ENCODE data around the gene CMSS1. TPM values are rescaled to one million over a fixed set of nuclear protein-coding genes. Genes with fewer than 3 reads are reported as not detected.

Gene CMSS1
- total RNA-seq, 1 experiment from 2014 or later: 98.6 TPM

DNA sequence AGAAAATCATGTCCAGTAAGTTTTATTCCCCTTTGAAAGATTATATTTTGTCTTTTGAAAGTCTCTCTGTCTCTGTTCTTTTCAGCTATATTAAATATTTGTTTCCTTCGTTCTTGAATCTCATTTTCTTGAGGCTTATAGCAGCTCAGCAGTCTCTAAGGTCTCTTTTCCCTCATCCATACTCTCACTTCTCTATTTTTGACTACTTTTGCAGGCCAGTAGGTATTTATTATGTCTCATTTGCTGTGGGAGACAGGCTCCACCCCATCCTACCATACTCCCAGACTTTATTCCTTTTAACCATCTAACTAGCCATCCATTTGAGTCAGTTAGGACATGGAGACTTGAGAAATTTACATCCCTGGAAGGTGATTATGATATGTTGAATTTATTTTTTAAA is 225.6 kb downstream of the CMSS1 start:
- POLR2A ChIA-PET (ENCODE audit: low non-redundant PET): no interaction called here
- intact Hi-C loops (cut with micrococcal nuclease; ENCODE audit: unreplicated experiment): no loop called here
- TF ChIP-seq, protein P1, sequence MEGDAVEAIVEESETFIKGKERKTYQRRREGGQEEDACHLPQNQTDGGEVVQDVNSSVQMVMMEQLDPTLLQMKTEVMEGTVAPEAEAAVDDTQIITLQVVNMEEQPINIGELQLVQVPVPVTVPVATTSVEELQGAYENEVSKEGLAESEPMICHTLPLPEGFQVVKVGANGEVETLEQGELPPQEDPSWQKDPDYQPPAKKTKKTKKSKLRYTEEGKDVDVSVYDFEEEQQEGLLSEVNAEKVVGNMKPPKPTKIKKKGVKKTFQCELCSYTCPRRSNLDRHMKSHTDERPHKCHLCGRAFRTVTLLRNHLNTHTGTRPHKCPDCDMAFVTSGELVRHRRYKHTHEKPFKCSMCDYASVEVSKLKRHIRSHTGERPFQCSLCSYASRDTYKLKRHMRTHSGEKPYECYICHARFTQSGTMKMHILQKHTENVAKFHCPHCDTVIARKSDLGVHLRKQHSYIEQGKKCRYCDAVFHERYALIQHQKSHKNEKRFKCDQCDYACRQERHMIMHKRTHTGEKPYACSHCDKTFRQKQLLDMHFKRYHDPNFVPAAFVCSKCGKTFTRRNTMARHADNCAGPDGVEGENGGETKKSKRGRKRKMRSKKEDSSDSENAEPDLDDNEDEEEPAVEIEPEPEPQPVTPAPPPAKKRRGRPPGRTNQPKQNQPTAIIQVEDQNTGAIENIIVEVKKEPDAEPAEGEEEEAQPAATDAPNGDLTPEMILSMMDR (conservative IDR thresholded peaks at IDR 0.05; ENCODE audit: low read depth, low read length): no peak
- no peak for TF ChIP-seq EZH2 (IDR thresholded peaks at IDR 0.05; ENCODE audit: borderline replicate concordance, low read depth, low read length, poor library complexity, severe bottlenecking)

GRCh38 chr3:100044369-100044768 is 226.7 kb downstream of the CMSS1 start:
- Histone ChIP-seq H3K4me3 (ENCODE audit: low read depth, low read length, poor library complexity, severe bottlenecking) (no peak overlapping the region), H3K27ac (ENCODE audit: low read depth, low read length, poor library complexity, severe bottlenecking) (no peak overlapping the region), H3K9me3 (ENCODE audit: low read depth, low read length, poor library complexity, severe bottlenecking) (no peaks in the 10 kb centered on the region), H3K27me3 (replicated peaks; ENCODE audit: insufficient read depth, low read depth, low read length, poor library complexity) (no peaks in the 10 kb centered on the region), H3K36me3 (ENCODE audit: insufficient read depth, low read length, poor library complexity, severe bottlenecking) (no peaks in the 10 kb centered on the region), H3K4me1 (ENCODE audit: insufficient read depth, low read length, poor library complexity, severe bottlenecking) (peaks cover 8% of the 10 kb centered on the region)
- BruUV-seq (replicated peaks): no TSS peak
- CTCF ChIA-PET: no interaction called here
- intact Hi-C loops (cut with micrococcal nuclease; ENCODE audit: unreplicated experiment): no loop called here
- POLR2A ChIA-PET (ENCODE audit: low non-redundant PET): no interaction called here
- no peak for DNase-seq (ENCODE audit: low spot score)
- TF ChIP-seq, protein P1 (conservative IDR thresholded peaks at IDR 0.05; ENCODE audit: low read depth, low read length): no peak
- TF ChIP-seq EZH2 (IDR thresholded peaks at IDR 0.05; ENCODE audit: borderline replicate concordance, low read depth, low read length, poor library complexity, severe bottlenecking): no peak

More for the DNA sequence above, 225.6 kb downstream of the CMSS1 start:
- Histone ChIP-seq H3K36me3 (ENCODE audit: insufficient read depth, low read length, poor library complexity, severe bottlenecking) (no peaks in the 10 kb centered on the region), H3K4me1 (ENCODE audit: insufficient read depth, low read length, poor library complexity, severe bottlenecking) (peaks cover 8% of the 10 kb centered on the region), H3K9me3 (ENCODE audit: low read depth, low read length, poor library complexity, severe bottlenecking) (no peaks in the 10 kb centered on the region), H3K27ac (ENCODE audit: low read depth, low read length, poor library complexity, severe bottlenecking) (no peak overlapping the region), H3K27me3 (replicated peaks; ENCODE audit: insufficient read depth, low read depth, low read length, poor library complexity) (no peaks in the 10 kb centered on the region), H3K4me3 (ENCODE audit: low read depth, low read length, poor library complexity, severe bottlenecking) (no peak overlapping the region)
- CTCF ChIA-PET: no interaction called here
- no peak for DNase-seq (ENCODE audit: low spot score)
- BruUV-seq (replicated peaks): no TSS peak

DNA sequence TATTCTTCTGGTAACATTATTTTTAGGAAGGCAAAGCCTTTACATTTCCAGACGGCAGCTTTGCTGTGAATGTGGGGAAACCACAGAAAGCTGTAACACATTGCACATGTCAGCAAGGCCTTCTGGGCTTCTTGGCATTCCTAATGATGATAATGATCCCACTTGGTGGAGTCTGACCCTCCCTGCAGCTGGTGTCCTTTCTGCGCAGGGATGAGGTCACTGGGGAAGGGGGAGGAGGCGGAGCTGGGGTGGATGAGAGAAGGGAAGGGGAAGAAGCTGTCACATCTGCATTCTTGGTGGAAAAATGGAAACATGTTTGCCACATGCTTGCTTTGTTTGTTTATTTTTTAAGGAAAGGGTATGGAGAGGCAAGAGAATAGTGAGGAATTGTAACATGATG is 228.0 kb downstream of the CMSS1 start:
- ChIA-PET POLR2A (ENCODE audit: low non-redundant PET) (no interaction called here), CTCF (no interaction called here)
- intact Hi-C loops (cut with micrococcal nuclease; ENCODE audit: unreplicated experiment): no loop called here
- Histone ChIP-seq H3K27ac (ENCODE audit: low read depth, low read length, poor library complexity, severe bottlenecking) (no peak overlapping the region), H3K4me3 (ENCODE audit: low read depth, low read length, poor library complexity, severe bottlenecking) (no peak overlapping the region), H3K36me3 (ENCODE audit: insufficient read depth, low read length, poor library complexity, severe bottlenecking) (no peaks in the 10 kb centered on the region), H3K27me3 (replicated peaks; ENCODE audit: insufficient read depth, low read depth, low read length, poor library complexity) (no peaks in the 10 kb centered on the region), H3K4me1 (ENCODE audit: insufficient read depth, low read length, poor library complexity, severe bottlenecking) (peaks cover 8% of the 10 kb centered on the region), H3K9me3 (ENCODE audit: low read depth, low read length, poor library complexity, severe bottlenecking) (no peaks in the 10 kb centered on the region)
- BruUV-seq (replicated peaks): no TSS peak
- no peak for DNase-seq (ENCODE audit: low spot score)
- TF ChIP-seq EZH2 (IDR thresholded peaks at IDR 0.05; ENCODE audit: borderline replicate concordance, low read depth, low read length, poor library complexity, severe bottlenecking): no peak
- TF ChIP-seq, protein P1 (conservative IDR thresholded peaks at IDR 0.05; ENCODE audit: low read depth, low read length): no peak

Measured in A673 (cell line).